GM21737 (cell line): ENCODE results near the gene NWD2.

Experiments used
- ATAC-seq: cut with Tn5 transposase; IDR thresholded peaks from one replicate; pipeline ENCODE4 v1.9.1; 2021; ENCODE audit warnings: mild to moderate bottlenecking, moderate library complexity; ENCODE audit not compliant: unreplicated experiment

Gene NWD2

GRCh38 chr4:37438564-37439279 lies 194.2 kb downstream of the NWD2 start:
- no peak for ATAC-seq

DNA sequence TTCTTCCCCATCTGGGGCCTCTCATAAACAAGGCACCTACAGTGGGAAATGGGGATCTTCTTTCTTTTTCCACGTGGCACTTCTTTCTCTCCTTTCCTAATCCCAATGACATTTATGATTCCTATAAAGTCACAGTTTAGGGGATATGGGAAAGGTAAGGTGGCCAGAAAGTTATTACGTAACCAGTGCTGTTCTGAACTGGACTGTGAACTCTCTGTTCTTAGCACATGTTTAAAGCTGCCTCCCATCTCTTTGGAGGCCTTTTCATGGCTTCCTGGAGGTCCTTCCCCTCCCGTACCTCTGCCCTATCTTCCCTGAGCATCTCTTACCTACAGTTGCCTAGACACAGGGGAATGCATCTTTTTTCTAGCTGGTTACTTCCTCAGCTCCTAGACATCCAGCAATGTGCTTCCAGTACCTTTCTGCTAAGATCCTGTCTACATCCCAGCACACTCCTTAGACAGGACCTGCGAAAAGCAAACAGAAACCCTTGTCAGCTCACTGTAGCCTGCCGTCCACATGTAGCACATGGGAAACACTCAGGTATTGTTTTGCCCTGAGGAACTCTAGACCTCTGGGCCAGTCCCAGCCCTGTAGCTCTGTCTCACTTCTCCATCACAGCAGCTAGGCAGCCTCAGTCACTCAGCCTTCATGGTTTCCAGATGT lies 195.4 kb downstream of the NWD2 start:
- no peak for ATAC-seq

GRCh38 chr4:37440501-37440900 lies 196.0 kb downstream of the NWD2 start:
- no peak for ATAC-seq

DNA sequence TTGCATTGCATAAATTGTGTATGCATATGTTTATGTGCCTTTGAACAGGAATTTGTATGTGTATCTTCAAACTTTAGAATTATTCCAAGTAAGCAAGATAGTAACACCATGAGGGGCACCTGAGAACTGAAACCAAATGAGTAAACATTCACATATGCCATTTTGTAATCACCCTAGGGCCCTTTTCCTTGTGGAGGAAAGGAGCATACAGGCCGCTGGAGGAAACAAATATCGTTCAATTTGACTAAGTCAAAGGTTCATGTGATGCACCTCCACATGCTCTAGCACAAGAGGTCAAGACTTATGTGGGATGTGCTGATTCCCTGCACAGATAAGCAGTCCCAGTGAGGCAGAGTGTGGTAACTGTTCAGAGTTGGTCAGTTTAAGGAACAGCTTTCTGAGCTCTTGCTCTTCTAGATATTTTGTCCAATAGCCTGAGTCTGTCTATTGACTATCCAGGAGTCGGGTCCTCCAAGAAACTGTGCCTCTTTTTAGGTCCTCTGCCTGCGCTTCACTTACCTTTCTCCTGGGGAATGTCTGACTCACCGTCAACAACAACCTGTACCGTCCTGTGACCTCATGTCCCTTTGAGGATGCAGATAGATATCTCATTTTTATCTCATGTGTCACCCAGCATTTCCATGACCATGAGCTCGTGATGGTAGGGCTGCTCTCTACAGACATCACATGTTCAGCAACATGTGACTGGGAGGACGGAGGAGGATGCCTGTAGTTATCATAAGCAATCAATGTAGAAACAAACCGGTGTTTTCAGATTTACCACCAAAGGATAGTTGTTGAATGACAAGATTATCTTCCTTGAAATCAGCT lies 196.9 kb downstream of the NWD2 start:
- ATAC-seq: no peak

DNA sequence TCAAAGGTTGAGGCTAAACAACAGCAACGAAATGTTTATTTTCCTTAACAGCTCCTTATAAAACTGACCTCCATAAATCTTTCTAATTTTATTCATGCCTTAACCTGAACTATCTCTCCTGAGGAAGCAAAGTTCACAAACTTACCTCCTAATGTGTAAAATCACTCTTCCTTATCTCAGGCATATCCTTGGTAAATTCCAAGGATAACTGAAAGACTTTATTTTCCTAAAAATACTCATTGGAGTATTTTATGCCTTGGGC lies 197.4 kb downstream of the NWD2 start:
- no peak for ATAC-seq

GRCh38 chr4:37443137-37443536 lies 198.6 kb downstream of the NWD2 start:
- no peak for ATAC-seq

DNA sequence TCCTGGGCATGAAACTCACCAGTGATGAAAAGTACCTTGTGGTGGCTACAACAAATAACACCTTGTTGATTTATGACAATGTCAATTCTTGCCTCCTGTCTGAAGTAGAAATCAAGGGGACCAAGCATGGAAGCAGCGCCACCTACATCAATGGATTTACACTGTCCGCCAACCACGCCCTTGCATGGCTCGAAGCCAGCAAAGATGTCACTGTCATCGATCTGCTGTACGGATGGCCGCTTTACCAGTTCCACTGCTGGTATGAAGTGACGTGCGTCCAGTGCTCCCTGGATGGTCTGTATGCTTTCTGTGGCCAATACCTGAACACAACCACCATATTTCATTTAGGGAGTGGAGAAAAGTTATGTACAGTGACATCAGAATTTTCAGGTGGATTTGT lies 200.5 kb downstream of the NWD2 start:
- no peak for ATAC-seq

DNA sequence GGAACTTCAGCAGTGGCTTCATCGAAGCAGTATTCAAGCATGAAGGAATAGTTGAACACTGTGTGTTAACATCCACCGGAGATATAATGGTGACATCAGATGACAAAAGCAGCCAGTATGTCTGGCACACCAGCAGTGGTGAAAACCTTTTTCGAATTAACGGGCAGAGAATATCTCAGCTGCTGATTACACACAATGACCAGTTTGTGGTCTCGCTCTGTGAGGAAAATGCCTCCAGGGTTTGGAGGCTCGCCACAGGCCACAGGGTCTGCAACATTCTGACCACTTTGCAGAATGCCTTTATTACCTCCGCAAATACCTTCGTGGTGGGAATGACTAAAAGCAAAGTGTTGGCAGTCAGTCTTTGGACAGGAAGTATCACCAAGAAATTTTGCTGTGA lies 201.5 kb downstream of the NWD2 start:
- no peak for ATAC-seq

DNA sequence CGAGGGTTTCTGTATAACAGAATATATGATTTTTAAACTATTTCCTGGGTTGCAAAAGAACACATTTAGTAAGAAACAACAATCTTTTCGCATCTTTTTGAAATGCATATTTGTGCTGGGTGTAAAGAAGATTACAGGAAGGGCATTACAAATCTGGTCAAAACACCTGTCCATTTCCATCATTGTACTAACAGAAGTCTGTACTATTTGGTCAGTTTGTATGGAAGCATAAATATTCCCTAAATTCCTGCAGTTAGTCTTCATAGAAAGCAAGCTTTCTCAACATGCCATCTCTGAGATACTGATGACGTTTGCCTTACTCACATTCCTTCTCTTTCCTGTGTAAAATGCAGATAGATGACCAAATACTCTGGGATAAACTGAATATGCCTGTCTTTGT lies 203.3 kb downstream of the NWD2 start:
- no peak for ATAC-seq

DNA sequence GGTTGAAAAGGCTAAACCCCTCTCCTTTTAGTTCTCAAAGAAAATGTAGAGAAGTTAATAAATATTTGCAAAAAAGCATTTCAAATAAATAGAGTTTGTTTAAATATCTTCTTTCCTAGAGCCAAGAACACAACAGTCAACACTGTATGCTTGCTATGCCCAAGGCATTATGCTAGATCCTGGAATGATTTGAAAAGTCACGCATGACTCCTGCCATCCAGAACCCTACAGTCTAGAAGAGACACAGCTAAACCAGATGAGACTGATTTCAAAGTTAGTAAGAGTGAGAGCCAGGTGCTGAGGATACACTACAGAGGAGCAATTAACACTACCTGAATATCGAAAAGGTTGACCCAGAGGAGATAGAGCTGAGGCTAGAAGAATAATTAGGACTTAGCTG lies 205.8 kb downstream of the NWD2 start:
- ATAC-seq: no peak

GRCh38 chr4:37450911-37451310 lies 206.4 kb downstream of the NWD2 start:
- no peak for ATAC-seq

DNA sequence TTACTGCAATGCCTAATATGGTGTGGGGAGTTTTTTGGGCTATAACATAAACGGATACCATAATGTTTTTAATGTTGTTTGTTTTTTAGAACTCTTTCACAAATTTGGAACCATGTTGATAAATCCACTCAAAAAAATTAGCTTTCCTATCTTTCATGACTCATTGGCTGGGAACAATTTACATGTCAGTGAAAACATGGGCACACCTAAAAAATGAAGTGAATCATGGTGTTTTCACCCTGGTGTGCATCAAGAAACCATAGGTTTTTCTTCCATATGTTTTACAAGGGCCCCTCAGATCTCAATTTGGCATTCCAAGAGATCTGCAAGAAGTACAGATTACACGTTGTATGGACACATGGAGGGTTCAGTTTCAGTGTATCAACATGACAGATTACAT lies 207.1 kb downstream of the NWD2 start:
- no peak for ATAC-seq

DNA sequence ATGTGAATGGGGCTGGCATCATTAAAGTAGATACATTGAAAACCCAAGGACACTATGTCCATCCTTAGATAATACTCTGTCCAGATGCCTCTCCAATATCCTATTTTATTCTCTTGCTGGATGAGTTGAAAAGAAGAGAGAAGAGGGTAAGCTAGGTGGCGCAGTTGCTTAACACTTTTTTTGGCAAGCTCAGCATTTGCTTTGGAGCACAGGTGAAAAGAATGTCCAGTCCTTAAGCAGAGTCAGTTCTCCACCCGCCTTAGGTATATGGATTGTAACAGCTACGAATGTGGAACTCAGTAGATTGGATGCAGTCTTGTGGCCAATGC lies 208.4 kb downstream of the NWD2 start:
- ATAC-seq: no peak

- peak; percentile 57 for ATAC-seq
Measured at GRCh38 chr4:37453281-37453998, 208.9 kb downstream of the NWD2 start.

GRCh38 chr4:37453999-37454800 lies 209.7 kb downstream of the NWD2 start:
- ATAC-seq: no peak

DNA sequence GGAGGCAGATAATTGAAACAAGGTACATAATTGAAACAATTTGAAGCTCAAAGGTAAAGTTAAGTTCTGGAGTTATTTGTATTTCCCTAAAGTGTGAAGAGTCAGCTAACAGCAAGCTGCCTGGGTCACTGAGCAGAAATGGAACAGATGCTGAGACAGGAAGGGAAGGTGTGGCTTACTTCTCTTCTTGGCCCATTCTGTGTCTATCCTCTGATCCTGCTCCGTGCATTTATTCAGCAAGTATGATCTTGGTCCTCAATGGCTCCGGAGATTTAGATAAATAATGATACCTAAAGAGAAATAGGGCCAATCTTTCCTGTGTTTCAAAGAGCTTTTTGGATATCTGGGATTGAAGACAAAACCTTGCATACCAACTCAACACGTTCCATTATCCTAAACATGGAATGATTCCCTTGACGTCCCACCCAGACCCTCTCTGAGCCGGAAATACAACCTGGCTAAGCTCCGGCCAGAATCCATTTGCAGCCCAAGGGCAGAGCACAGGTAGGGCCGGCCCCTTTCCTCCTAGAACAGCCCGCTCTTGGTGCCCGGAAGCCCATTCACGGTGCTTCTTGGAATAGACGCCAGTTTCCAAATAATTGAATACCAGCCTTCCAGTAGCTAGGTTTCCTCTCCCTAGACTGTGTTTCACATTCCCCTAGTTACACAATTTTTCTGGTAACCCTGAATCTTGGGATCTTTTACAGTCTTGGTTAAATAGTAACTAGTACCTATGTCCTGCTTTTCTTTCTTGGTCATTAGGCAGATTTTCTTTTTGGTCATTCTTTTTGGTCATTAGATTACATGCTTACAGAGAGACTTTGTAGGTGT lies 211.0 kb downstream of the NWD2 start:
- no peak for ATAC-seq

DNA sequence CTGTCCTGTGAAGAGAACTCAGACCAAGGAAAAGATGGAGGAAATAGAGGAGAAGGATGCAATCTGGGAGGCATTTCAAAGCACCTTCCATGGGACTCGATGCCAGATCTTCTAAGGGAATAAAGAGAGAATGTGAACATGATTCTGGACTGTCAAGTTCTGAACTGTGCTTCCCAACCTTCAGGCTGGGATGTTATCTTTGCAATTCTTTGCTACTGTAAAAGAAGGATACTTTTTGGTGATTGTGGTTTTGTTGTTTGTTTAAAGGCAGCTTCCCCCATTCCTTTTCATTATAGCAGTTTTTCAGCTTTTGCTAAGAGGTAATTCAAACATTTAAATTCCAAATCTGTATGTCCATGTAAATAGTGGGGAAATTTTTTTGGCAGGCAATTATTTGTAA lies 217.3 kb downstream of the NWD2 start:
- ATAC-seq: no peak

GRCh38 chr4:37463033-37463856 lies 218.7 kb downstream of the NWD2 start:
- no peak for ATAC-seq
